GM12865 (cell line): ENCODE measurements around the gene OR51I2.

Experiments used
- DNase-seq: peaks from one replicate; pipeline ENCODE4 v3.0.0; 2010; ENCODE audit warnings: low read depth
- H3K4me3 ChIP-seq: 2 replicates; pipeline ENCODE4 v1.5.1; 2011; ENCODE audit warnings: mild to moderate bottlenecking, low read depth, low read length, control low read depth
- TF ChIP-seq, protein P1 (sequence below): IDR thresholded peaks from 2 replicates; pipeline ENCODE4 v1.5.1; 2011; ENCODE audit warnings: low read length, control low read depth, low read depth, inconsistent platforms; ENCODE audit not compliant: insufficient read depth; ENCODE audit errors: missing control alignments

OR51I2 gene

DNA sequence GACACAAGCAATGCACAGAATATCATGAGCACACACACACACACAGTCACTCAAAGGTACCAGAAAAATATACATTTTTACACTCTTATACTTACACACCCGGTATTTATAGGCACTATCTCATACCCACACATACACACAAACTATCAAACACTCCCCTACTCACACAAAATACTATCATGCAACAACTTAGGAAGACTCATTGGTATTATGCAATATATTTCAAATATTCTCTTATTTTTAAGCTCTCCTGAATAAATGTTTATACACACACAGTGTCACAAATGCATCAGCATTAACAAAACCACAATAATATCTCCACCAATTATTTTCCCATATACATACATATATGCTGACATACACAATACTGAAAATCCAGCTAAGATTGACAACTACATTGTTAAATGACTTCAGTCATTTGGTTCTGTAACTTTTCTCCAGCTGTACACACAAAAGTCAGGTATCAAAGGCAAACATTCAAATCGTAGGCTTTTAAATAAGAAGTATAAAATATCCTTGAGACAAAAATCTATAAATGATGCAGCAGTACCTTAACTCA lies 5.2 kb upstream of the OR51I2 start:
- H3K4me3 ChIP-seq: no peak overlapping the region
- TF ChIP-seq, protein P1, sequence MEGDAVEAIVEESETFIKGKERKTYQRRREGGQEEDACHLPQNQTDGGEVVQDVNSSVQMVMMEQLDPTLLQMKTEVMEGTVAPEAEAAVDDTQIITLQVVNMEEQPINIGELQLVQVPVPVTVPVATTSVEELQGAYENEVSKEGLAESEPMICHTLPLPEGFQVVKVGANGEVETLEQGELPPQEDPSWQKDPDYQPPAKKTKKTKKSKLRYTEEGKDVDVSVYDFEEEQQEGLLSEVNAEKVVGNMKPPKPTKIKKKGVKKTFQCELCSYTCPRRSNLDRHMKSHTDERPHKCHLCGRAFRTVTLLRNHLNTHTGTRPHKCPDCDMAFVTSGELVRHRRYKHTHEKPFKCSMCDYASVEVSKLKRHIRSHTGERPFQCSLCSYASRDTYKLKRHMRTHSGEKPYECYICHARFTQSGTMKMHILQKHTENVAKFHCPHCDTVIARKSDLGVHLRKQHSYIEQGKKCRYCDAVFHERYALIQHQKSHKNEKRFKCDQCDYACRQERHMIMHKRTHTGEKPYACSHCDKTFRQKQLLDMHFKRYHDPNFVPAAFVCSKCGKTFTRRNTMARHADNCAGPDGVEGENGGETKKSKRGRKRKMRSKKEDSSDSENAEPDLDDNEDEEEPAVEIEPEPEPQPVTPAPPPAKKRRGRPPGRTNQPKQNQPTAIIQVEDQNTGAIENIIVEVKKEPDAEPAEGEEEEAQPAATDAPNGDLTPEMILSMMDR: no peak
- no peak for DNase-seq

DNA sequence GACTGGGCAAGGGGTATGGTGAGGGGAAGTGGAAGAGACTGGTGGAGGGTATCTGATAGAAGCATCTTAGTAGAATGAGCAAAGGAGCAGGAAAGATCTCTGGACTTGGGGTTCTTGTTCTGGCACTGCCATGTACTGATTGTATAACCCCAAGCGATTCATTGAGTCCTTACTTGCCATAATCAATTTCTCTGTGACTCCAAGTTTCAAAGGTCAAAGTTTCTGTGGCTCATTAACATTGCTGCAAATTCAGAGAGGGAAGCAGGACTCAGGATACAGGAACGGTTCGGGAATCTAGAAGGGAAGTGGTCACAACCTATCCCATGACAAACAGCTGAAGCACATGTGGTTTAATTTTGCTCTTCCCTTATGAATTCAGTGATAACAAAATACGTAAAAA lies 309 bp downstream of the OR51I2 start:
- no peak overlapping the region for H3K4me3 ChIP-seq
- TF ChIP-seq, protein P1: no peak
- no peak for DNase-seq

DNA sequence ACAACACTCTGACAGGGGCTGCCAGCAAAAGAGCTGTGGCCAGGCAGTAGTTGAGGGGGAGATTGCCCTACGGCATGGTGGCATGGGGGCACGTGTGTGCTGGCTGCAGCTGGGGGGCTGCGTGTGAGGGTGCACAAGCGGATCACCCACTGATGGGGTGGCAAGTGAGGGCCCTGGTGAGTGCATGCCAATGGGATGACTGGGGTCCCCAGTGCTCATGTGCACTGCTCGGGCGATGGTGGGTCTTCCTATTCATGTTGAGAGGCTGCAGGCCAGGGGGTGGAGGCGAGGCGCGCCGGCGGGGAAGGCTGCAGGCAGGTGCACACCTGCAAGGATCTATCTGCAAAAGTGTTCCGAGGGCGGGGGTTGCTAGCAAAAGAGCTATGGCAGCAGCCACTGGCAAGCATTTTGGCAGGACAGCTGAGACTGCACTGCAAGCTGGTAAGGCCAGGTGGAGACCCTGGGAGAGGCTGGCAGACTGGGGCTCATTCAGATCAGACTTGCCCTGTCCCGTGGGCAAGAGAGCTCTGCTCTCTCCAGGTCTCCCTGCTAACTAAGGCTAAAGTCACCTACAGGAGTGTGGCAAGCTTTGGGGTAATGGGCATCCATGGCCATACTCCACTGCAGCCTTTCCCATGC lies 12.0 kb downstream of the OR51I2 start:
- no peak for DNase-seq
- H3K4me3 ChIP-seq: no peak overlapping the region
- TF ChIP-seq, protein P1: no peak

DNA sequence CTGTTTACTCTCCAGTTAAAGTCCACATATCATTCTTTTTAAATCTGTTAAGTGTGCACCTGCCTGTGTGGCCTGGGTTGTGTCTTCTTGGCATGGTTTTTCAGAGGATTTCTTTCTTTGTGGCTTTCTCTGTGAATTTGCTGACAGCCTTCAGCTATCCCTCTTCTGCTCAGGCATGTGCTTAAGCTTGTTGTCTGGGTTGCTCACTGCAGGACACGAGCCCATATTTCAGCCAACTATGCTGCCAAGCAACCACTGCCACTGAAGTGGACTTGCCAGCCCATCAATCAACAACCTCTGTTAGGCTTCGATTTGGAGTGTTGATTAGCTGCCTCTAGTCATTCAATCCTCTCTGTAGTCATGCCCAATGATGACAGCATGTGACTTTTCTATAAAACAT lies 18.4 kb downstream of the OR51I2 start:
- TF ChIP-seq, protein P1: no peak
- no peak overlapping the region for H3K4me3 ChIP-seq
- DNase-seq: no peak

DNA sequence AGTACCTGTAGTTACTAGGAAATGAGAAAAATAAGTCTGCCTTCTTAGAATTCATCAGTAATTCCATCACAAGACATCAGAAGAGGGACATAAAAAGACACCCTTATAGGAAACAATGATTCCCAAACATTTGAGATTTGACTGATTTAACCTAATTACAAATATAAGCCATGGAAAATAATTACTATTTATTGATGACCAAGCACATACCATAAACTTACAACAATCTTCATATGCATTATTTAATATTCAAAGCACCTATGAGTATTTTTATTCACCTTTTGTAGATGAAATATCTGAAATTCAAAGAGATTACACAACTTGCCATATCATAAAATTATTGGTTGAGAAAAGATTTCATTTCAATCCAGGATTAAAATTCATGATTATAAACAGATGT lies 24.8 kb downstream of the OR51I2 start:
- DNase-seq: no peak
- TF ChIP-seq, protein P1: no peak
- H3K4me3 ChIP-seq: no peak overlapping the region

DNA sequence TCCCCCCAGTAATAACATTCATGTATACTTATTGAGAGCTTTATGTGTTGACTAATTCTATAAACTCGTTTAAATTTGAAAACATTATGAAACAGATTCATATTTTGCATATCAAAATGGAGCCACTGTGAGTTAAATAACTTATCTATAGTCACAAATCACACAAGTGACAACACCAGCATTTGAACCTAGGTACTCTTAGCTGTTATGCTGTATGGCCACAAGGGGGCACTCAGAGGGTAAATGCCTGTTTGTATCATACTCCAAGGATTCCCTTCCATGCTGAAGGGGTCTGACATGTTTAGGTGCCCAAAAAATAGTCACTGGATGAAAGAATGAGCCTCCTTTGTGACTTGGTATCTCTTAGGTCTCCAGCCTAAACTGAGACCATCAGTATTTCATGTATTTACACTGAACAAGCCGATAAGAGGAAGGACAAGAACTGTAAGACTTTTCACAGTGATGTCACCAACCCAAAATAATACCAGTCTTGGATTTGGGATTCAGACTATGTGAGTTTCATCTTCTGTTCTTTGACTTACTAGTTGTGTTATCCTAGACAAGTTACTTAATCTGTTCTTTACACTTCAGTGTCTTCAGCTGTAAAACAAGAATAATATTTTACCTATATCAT lies 27.2 kb downstream of the OR51I2 start:
- H3K4me3 ChIP-seq: no peak overlapping the region
- DNase-seq: peak; percentile 58
- TF ChIP-seq, protein P1: peak; percentile 85

DNA sequence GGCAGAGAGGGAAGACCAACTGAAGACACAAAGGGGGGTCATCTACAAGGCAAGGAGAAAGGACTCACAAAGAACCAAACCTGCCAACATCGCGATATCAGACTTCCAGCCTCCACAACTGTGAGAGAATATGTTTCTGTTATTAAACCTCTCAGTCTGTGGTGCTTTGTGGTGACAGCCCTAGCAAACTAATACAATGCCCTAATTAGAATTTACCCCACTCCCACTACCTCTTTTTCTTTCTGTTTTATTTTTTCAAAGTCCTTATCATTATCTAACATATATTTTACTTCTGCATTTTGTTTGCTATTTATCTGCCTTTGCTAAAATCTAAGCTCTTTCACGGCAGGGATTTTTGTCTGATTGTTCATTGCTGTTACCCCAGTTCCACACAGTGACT lies 36.9 kb downstream of the OR51I2 start:
- no peak for DNase-seq
- H3K4me3 ChIP-seq: no peak overlapping the region
- TF ChIP-seq, protein P1: no peak
